OCI-LY7 (cell line): ENCODE results near the gene DISC1. TPM values are rescaled to one million over a fixed set of nuclear protein-coding genes. Genes with fewer than 3 reads are reported as not detected.

Experiments
- BruUV-seq: library from RNA; stranded (reverse); fragments of 400-500 nt; replicated peaks from 2 replicates; lab custom pipeline; 2021; lab: Mats Ljungman, UMichigan
- CTCF ChIA-PET: fragments of 300-600 bp; sonication (Branson Sonifier 250); formaldehyde crosslinking; loops from one replicate; lab custom pipeline; 2022; ENCODE audit warnings: antibody characterized with exemption; ENCODE audit not compliant: unreplicated experiment; lab: Charles Lee
- POLR2A ChIA-PET: fragments of 300-600 bp; sonication (Branson Sonifier 250); formaldehyde crosslinking; loops from one replicate; lab custom pipeline; 2022; ENCODE audit warnings: antibody characterized with exemption; lab: Charles Lee
- DNase-seq: peaks from one replicate; pipeline ENCODE4 v3.0.0-alpha.2; 2015; ENCODE audit warnings: low spot score
- H2AFZ ChIP-seq: fragments of 200-600 bp; sonication (generic), shearing (Covaris generic); 2 replicates; pipeline ENCODE4 v1.6.1; 2014; ENCODE audit warnings: mild to moderate bottlenecking, antibody characterized with exemption, low read length, moderate library complexity
- H3K27ac ChIP-seq: fragments of 200-600 bp; sonication (generic); 2 replicates; pipeline ENCODE4 v1.5.1; 2014; ENCODE audit warnings: mixed run types, low read depth, mild to moderate bottlenecking, moderate library complexity, low read length, inconsistent platforms; ENCODE audit not compliant: poor library complexity, severe bottlenecking
- H3K36me3 ChIP-seq: fragments of 200-600 bp; sonication (generic); 2 replicates; pipeline ENCODE4 v1.6.1; 2014; ENCODE audit warnings: mild to moderate bottlenecking, antibody characterized with exemption, low read length, moderate library complexity, mixed read lengths; ENCODE audit not compliant: insufficient read depth
- H3K4me1 ChIP-seq: fragments of 200-600 bp; sonication (generic); 2 replicates; pipeline ENCODE4 v1.5.1; 2014; ENCODE audit warnings: mild to moderate bottlenecking, low read length; ENCODE audit not compliant: insufficient read depth, poor library complexity, severe bottlenecking
- H3K4me2 ChIP-seq: fragments of 200-600 bp; sonication (generic); 2 replicates; pipeline ENCODE4 v1.6.1; 2014; ENCODE audit warnings: mild to moderate bottlenecking, low read length
- H3K4me3 ChIP-seq: fragments of 200-600 bp; sonication (generic); 2 replicates; pipeline ENCODE4 v1.5.1; 2014; ENCODE audit warnings: mild to moderate bottlenecking, low read depth, low read length; ENCODE audit not compliant: poor library complexity, severe bottlenecking
- H3K79me2 ChIP-seq: fragments of 200-600 bp; sonication (generic); 2 replicates; pipeline ENCODE4 v1.6.1; 2016; ENCODE audit warnings: low read depth, mild to moderate bottlenecking, low read length, moderate library complexity, mixed read lengths; ENCODE audit not compliant: insufficient read depth
- H3K9me2 ChIP-seq: fragments of 200-600 bp; sonication (generic); 2 replicates; pipeline ENCODE4 v1.6.1; 2016; ENCODE audit warnings: mild to moderate bottlenecking, low read length, mixed read lengths; ENCODE audit not compliant: insufficient read depth
- H3K9me3 ChIP-seq: fragments of 200-600 bp; sonication (generic); 2 replicates; pipeline ENCODE4 v1.6.1; 2014; ENCODE audit warnings: mild to moderate bottlenecking, mixed run types, low read length, mixed read lengths
- H4K20me1 ChIP-seq: fragments of 200-600 bp; sonication (generic); 2 replicates; pipeline ENCODE4 v1.6.1; 2014; ENCODE audit warnings: mild to moderate bottlenecking, antibody characterized with exemption, low read length, moderate library complexity, mixed read lengths; ENCODE audit not compliant: insufficient read depth
- EZH2phosphoT487 ChIP-seq: fragments of 200-600 bp; sonication (generic); IDR thresholded peaks from 2 replicates; pipeline ENCODE4 v1.6.1; 2018; ENCODE audit warnings: low read depth, borderline replicate concordance, mild to moderate bottlenecking, mixed run types, antibody characterized with exemption, low read length, moderate library complexity, mixed read lengths
- intact Hi-C: fragments of 100-400 bp; cut with micrococcal nuclease; formaldehyde crosslinking; loops from one replicate; pipeline ENCODE4 v1.10.0; 2022; ENCODE audit not compliant: unreplicated experiment
- total RNA-seq, 2 experiments: library from RNA; depleted of rRNA in 1 of 2; stranded (reverse); fragments of >200 nt in 1 of 2; shearing (Covaris generic) in 1 of 2; gene quantifications; 2 replicates each; pipeline ENCODE4 v1.2.3, GENCODE V29; 2014 to 2022
- TF ChIP-seq, protein P1 (sequence below): fragments of 200-600 bp; sonication (generic); conservative IDR thresholded peaks from 2 replicates; pipeline ENCODE4 v1.5.1; 2014; ENCODE audit warnings: mild to moderate bottlenecking, antibody characterized with exemption, low read length, moderate library complexity, mixed read lengths

Gene DISC1
- total RNA-seq, 2 experiments from 2014 or later, result 0.91 TPM; not detected in 1

DNA sequence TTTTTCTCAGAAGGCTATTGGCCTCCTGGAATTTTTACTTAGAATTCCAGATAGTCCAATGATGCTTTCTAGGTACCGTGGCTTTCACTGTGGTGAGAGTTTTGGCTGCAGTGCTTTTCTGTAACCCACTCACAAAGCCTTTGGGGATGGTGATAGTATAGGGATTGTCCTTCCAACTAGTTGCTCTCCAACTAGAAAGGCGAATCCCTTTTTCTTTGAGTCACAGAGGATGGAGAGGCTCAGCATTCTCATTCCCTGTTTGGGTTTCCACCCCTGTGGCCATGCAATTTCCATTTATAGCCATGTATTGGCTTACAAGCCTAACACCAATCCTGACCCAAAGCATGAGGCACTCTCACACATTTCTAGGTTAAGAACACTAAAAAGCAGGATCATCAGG lies 300.3 kb downstream of the DISC1 start:
- Histone ChIP-seq H3K36me3 (no peaks in the 10 kb centered on the region), H3K4me3 (no peak overlapping the region), H3K9me3 (peaks cover 3% of the 10 kb centered on the region; the same call in 1 of the 2 replicates), H3K4me2 (no peak overlapping the region), H4K20me1 (no peaks in the 10 kb centered on the region), H3K4me1 (no peaks in the 10 kb centered on the region), H3K27ac (no peak overlapping the region), H3K9me2 (no peaks in the 10 kb centered on the region), H3K79me2 (no peaks in the 10 kb centered on the region), H2AFZ (no peak overlapping the region)
- no TSS peak for BruUV-seq
- ChIA-PET POLR2A (no interaction called here), CTCF (no interaction called here)
- TF ChIP-seq, protein P1, sequence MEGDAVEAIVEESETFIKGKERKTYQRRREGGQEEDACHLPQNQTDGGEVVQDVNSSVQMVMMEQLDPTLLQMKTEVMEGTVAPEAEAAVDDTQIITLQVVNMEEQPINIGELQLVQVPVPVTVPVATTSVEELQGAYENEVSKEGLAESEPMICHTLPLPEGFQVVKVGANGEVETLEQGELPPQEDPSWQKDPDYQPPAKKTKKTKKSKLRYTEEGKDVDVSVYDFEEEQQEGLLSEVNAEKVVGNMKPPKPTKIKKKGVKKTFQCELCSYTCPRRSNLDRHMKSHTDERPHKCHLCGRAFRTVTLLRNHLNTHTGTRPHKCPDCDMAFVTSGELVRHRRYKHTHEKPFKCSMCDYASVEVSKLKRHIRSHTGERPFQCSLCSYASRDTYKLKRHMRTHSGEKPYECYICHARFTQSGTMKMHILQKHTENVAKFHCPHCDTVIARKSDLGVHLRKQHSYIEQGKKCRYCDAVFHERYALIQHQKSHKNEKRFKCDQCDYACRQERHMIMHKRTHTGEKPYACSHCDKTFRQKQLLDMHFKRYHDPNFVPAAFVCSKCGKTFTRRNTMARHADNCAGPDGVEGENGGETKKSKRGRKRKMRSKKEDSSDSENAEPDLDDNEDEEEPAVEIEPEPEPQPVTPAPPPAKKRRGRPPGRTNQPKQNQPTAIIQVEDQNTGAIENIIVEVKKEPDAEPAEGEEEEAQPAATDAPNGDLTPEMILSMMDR, result no peak
- TF ChIP-seq EZH2phosphoT487, result no peak
- intact Hi-C loops, result no loop called here
- no peak for DNase-seq

DNA sequence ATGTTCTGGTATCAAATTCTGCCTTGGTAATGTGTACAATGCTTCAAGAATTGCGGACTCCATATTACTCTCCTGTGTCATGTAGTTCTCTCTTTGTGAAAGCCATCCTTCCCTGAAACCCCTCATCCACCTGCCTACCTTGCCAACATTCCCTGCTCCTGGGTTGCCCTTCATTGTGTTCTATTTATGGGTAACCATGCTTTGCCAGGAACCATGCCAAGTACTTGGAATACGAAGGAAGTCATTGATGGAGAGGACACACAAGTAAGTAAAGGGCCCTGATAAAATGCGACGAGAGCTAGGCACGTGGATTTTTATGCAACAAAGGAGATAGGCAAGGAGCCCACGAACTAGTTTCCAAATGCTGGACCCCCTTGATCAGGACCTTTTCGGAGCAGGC lies 300.8 kb downstream of the DISC1 start:
- H3K9me3 ChIP-seq, result peaks cover 8% of the 10 kb centered on the region; the same call in 1 of the 2 replicates
- H3K4me3 ChIP-seq, result no peak overlapping the region
- intact Hi-C loops, result no loop called here
- TF ChIP-seq EZH2phosphoT487, result no peak
- TF ChIP-seq, protein P1, result no peak
- DNase-seq, result no peak
- no peaks in the 10 kb centered on the region for H3K4me1 ChIP-seq
- ChIA-PET CTCF (no interaction called here), POLR2A (interaction anchor here (0.6 kb wide), 1 partner anchor 1616 kb away, joined by 3 read pairs; no protein-coding TSS in a partner anchor)
- no peaks in the 10 kb centered on the region for H3K9me2 ChIP-seq
- H3K36me3 ChIP-seq, result no peaks in the 10 kb centered on the region
- no peaks in the 10 kb centered on the region for H4K20me1 ChIP-seq
- H2AFZ ChIP-seq, result no peak overlapping the region
- no TSS peak for BruUV-seq
- no peak overlapping the region for H3K27ac ChIP-seq
- H3K4me2 ChIP-seq, result no peak overlapping the region
- H3K79me2 ChIP-seq, result no peaks in the 10 kb centered on the region

DNA sequence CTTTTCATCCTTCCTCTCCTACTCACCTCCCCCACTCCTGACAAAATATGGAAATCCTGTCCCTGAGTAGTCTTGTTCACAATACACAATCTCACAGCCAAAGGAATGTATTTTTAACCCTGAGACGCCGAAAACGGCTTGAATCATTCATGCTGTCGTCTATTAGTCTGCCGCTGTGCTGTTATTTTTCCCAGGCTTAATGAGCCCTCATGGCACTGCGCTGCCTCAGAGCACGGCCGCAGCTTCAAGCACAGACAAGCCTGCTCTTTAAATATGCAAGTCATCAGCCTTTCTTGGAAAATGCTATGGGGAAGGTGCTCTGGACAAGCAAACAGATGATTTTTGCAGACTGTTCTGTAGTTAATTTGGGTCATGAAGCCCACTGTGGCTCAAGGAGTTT lies 302.7 kb downstream of the DISC1 start:
- no peaks in the 10 kb centered on the region for H3K9me2 ChIP-seq
- peaks cover 13% of the 10 kb centered on the region; the same call in 1 of the 2 replicates for H3K9me3 ChIP-seq
- H3K36me3 ChIP-seq, result no peaks in the 10 kb centered on the region
- no peak overlapping the region for H3K27ac ChIP-seq
- H4K20me1 ChIP-seq, result no peaks in the 10 kb centered on the region
- ChIA-PET CTCF (no interaction called here), POLR2A (no interaction called here)
- H3K4me1 ChIP-seq, result no peaks in the 10 kb centered on the region
- intact Hi-C loops, result no loop called here
- DNase-seq, result no peak
- no TSS peak for BruUV-seq
- TF ChIP-seq, protein P1, result no peak
- no peak for TF ChIP-seq EZH2phosphoT487
- no peak overlapping the region for H2AFZ ChIP-seq
- no peaks in the 10 kb centered on the region for H3K79me2 ChIP-seq
- H3K4me3 ChIP-seq, result no peak overlapping the region
- H3K4me2 ChIP-seq, result no peak overlapping the region
